Epithelial cell of esophagus (primary cell): ENCODE data around the gene MAL.
A peak's percentile ranks its signal among the peaks of the same experiment; 100 is the strongest.

Experiments
- DNase-seq: peaks from one replicate; pipeline ENCODE4 v3.0.0; 2010; ENCODE audit warnings: low read depth
- H3K4me3 ChIP-seq: 2 replicates; pipeline ENCODE4 v1.5.1; 2011; ENCODE audit warnings: mild to moderate bottlenecking, low read length, control low read depth
- TF ChIP-seq, protein P1 (sequence below): IDR thresholded peaks from 2 replicates; pipeline ENCODE4 v1.5.1; 2011; ENCODE audit warnings: low read depth, mild to moderate bottlenecking, low read length, control low read depth, inconsistent platforms; ENCODE audit not compliant: insufficient read depth; ENCODE audit errors: missing control alignments

Gene MAL

GRCh38 chr2:95052804-95053479, 27.4 kb downstream of the MAL start:
- DNase-seq = no peak
- TF ChIP-seq, protein P1, sequence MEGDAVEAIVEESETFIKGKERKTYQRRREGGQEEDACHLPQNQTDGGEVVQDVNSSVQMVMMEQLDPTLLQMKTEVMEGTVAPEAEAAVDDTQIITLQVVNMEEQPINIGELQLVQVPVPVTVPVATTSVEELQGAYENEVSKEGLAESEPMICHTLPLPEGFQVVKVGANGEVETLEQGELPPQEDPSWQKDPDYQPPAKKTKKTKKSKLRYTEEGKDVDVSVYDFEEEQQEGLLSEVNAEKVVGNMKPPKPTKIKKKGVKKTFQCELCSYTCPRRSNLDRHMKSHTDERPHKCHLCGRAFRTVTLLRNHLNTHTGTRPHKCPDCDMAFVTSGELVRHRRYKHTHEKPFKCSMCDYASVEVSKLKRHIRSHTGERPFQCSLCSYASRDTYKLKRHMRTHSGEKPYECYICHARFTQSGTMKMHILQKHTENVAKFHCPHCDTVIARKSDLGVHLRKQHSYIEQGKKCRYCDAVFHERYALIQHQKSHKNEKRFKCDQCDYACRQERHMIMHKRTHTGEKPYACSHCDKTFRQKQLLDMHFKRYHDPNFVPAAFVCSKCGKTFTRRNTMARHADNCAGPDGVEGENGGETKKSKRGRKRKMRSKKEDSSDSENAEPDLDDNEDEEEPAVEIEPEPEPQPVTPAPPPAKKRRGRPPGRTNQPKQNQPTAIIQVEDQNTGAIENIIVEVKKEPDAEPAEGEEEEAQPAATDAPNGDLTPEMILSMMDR = no peak
- H3K4me3 ChIP-seq = no peak overlapping the region

GRCh38 chr2:95053543-95053942, 28.0 kb downstream of the MAL start:
- TF ChIP-seq, protein P1 = peak; percentile 6
- no peak for DNase-seq
- H3K4me3 ChIP-seq = no peak overlapping the region

GRCh38 chr2:95054016-95054415, 28.5 kb downstream of the MAL start:
- TF ChIP-seq, protein P1 = no peak
- DNase-seq = no peak
- no peak overlapping the region for H3K4me3 ChIP-seq

DNA sequence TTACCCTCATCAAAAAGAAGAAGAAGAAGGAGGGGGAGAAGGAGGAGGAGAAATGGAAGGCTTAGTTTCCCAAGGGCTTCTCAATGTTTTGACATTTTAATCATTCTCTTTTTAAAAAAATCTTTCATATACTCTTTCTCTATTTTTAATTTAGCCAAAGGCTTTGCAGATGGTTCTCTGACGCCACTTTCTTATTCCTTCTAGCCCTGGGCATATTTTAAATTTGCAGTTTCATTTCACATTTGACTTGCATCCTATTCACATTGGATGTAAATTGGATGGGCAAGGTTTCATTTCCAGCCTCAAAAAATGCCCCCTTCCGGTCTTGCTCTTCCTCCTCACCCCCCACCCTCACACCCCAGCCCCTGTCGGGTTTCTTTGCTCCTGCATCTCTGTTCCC, 29.8 kb downstream of the MAL start:
- no peak for DNase-seq
- H3K4me3 ChIP-seq = no peak overlapping the region
- TF ChIP-seq, protein P1 = no peak

DNA sequence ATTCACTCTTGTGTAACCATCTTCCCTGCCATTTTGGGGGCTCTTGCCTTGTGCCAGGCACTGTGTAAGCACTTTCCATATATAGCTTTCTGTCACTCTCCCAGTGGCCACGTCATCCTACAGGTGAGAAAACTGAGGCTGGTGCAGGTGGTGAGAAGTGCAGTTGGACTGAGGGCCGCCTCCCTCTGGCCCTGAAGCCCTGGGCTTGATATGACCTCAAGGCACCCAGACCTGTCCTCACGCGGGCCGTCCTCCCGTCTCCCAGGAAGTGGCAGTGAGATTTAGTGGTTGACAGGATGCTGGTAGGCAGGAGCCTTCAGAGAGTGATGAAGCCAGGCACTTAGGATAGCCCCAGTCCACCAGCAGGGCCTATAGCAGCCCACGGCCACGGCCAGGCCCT, 30.5 kb downstream of the MAL start:
- DNase-seq = no peak
- H3K4me3 ChIP-seq = no peak overlapping the region
- TF ChIP-seq, protein P1 = no peak

DNA sequence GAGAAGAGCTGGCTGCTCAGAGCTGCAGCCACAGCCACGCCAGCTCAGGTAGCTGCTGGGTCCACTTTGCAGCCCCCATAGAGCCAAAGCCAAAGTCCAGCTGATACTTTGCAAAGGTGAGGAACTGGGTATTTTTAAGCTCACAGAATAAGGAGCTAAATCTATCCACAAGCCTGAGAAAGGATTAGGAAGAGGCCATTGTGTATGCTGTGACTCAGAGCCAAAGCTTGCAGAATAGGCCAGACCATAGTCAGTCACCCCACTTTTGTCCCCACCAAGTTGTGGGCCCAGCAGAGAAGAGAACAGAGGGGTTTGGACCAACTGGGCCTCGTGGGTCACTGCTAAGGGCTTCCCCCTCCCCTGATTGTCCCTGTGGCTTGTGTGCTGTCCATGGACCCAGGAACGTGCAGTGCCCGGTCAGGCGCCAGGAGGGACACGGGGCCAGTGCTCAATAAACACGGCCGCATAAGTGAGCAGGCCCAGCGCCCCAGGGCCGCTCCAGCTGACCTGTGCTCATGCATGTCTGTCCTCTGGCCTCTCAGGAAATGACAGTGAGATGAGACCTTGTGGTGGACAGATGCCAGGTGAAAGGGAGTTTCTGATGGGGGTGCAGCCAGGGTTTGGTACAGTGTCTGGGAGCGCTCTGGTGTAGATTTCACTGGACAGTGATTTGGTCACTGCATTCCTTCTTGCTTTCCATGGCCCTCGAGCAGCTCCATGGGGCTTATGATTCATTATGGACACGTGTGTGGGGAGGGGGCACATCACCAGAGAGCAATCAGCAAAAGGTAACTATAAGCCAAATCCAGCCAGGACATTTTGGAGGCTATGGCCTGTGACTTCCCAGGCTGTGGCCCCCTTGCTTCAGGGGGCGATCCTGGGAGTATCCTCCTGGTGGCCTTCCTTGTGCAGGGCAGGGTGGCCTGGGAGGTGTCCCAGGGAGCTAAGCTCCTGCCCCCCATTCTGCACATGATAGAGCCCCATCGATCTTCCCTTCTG, 31.3 kb downstream of the MAL start:
- no peak for DNase-seq
- TF ChIP-seq, protein P1 = no peak
- no peak overlapping the region for H3K4me3 ChIP-seq
